Left hindlimb (tissue), 1 donor: Measurements from ENCODE around the gene PCLO.

Experiments
- DNase-seq: peaks from one replicate; pipeline ENCODE4 v3.0.0-alpha.2; 2018

The PCLO gene, protein sequence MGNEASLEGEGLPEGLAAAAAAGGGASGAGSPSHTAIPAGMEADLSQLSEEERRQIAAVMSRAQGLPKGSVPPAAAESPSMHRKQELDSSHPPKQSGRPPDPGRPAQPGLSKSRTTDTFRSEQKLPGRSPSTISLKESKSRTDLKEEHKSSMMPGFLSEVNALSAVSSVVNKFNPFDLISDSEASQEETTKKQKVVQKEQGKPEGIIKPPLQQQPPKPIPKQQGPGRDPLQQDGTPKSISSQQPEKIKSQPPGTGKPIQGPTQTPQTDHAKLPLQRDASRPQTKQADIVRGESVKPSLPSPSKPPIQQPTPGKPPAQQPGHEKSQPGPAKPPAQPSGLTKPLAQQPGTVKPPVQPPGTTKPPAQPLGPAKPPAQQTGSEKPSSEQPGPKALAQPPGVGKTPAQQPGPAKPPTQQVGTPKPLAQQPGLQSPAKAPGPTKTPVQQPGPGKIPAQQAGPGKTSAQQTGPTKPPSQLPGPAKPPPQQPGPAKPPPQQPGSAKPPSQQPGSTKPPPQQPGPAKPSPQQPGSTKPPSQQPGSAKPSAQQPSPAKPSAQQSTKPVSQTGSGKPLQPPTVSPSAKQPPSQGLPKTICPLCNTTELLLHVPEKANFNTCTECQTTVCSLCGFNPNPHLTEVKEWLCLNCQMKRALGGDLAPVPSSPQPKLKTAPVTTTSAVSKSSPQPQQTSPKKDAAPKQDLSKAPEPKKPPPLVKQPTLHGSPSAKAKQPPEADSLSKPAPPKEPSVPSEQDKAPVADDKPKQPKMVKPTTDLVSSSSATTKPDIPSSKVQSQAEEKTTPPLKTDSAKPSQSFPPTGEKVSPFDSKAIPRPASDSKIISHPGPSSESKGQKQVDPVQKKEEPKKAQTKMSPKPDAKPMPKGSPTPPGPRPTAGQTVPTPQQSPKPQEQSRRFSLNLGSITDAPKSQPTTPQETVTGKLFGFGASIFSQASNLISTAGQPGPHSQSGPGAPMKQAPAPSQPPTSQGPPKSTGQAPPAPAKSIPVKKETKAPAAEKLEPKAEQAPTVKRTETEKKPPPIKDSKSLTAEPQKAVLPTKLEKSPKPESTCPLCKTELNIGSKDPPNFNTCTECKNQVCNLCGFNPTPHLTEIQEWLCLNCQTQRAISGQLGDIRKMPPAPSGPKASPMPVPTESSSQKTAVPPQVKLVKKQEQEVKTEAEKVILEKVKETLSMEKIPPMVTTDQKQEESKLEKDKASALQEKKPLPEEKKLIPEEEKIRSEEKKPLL (N-terminal part only)

DNA sequence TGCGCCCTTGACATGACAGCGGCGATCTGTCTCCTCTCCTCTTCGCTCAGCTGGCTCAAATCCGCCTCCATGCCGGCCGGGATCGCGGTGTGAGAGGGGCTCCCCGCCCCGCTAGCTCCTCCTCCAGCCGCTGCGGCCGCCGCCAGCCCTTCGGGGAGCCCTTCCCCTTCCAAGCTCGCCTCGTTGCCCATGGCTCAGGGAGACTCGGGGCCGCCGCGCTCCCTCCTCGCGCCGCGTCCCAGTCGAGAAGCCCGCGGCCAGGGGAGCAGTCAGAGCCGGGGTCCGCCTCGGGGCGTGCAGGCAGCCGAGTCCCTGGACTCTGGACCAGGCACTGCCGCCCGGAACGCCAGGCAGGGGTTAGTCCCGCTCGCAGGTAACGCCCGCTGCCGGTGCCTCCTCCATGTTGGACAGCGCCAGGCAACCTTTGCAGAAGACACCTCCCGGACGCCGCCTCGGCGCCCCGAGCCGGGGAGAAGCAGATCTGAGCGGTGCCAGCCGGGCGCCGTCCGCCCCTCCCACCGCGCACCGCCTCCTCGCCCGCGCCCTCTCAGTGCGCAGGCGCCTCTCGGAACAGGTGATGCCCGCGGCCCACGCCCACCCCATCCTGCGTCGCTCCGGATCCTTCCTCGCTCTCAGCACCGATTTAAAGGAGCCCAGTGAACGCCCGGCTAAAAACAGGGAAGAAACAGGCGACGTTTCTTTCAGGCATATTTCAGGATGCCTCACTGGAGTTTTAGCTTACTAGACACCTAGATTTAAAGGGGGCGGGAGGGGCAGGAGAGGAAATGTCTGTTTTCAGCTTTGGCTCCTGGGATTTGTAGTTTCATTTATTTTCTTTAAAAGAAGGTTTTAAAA, at the start of gene PCLO:
Gene PCLO, minus strand, starts transcription at position 483 of the 855 bp plus-strand sequence. Its CDS starts 292 bp downstream, at position 191.
- DNase-seq, result peak; percentile 61

DNA sequence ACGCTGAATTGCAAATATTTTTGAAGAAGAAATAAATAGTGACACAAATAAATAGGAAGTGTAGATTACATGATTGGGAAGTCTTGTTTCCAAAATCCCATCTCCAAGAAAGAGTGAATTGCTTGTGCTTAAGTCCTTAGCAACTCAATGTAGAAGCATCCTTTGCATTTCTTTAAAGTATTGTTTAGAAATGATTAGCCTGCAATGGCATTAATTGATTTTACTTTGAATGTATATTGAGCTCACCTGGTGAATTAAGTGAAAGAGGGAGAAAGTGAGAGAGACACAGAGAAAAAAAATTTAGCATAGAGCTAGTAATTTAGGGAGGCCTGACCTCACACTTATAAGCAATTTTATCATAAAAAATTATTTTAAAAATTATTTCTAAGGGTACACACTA, 49.0 kb upstream of the PCLO start:
- DNase-seq, result no peak

DNA sequence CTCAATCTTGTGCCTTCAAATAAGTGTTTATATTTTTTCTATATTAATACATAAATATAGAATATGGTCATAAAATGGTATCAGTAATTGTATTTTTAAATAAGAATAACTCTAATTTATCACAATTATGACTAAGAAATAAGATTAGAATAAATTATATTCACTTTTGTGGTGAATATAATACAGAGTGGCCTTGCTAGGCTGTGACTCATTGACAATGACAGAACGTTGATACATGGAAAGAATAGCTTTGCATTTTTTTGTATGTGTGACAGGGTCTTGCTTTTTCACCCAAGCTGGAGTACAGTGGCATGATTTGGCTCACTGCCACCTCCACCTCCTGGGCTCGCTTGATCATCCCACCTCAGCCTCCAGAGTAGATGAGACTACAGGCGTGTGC, 47.8 kb upstream of the PCLO start:
- no peak for DNase-seq

DNA sequence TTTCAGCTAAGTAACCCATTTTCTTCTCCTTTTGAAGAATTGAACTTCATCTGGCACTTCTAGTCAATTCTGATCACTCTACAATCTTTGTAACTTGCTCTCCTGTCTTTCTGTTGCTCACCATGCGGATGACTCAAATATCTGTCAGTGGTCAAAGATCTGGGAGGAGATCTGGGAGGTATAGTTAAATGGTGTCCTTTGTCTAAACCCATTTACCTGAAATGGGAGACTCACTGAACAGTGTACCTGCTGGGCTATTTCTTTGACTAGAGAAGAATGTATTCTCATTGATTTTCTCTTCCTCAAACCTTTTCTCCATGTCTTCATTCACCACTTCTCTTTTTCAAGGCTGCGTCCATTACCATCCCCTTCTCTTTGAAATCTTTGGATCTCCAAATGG, 42.0 kb upstream of the PCLO start:
- DNase-seq, result no peak

DNA sequence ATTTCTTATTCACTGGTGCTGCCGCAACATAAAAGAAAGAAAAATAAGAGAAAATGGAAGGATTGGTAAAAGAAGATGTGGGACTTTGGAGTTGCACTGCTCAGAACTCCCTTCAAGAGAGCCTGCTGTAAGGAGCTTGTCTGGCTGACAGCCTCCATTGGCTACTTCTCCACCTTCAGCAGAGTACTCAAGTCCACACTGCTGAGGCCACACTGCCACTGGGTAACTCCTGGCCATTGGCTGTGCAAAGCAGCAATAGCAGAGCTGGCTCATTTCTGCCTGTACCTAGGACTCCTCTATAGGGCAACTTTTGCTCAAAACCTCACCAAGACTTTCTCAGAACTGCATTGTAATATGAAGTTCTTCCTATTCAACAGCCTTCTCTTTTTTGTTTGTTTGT, 38.7 kb upstream of the PCLO start:
- DNase-seq, result no peak

DNA sequence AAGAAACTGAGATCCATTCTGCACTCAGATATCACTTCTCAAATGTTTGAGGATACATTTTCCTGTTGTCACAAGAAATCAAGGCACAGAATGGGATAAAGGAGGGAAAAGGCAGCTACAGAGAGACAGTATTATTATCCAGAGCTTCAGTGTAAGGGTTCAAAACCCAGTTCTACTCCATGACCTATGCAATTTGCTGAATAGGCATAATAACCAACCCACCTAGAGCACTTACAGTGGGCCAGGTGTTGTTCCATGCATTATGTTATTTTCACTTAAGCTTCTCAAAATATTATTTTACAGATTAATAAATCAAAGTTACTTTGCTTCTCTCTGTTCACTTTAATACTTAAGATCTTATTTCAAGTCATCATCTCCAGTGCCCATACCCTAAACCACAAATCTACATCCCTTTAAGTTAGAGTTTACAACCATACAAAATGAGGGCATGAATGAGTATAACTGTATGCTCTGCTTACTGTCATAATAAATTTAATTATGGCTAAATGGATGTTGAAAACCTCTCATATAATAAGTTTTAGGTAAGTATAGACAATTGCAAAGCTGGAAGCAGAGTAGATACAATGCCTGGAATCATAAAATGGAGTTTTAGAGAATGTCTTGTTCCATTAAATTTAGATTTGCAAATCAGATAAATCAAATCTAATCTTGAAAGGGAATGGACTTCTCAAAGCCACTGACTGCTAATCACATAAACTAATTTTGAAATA, 28.1 kb upstream of the PCLO start:
- no peak for DNase-seq

DNA sequence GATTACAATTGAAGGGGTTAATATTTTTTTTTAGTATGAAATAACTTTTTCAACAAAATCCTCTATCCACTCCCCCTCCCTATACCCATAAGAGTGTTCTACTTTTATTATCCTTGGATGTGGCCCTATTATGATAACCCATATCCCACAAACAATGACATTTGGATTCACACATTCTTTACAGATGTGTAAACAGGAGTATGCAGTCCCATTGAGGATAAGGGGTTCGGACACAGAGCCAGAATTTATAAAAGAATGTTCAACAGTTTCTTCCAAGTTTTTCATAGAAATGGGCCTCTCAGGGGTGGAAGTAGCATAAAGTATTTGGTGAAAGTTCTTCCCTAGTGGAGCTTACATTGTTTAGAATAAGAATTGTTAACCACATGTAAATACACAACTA, 16.1 kb upstream of the PCLO start:
- DNase-seq, result no peak

DNA sequence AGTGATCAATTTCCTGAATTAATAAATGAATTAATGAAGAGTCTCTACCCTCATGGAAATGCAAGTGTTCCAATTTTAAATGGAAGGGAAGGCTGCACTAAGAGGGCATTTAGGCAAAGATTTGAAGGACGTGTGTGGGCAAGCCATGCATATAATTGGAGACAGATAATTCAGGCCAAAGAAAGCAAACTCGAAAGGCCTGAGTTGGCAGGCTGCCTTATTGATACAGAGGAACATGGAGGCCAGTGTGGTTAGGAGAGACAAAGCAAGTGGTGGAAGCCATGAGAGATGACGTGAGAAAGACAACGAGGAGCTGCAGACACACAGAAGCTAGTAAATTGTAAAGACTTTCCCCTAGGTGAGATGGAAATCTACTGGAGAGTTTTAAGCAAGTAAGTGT, 15.4 kb upstream of the PCLO start:
- DNase-seq, result no peak

DNA sequence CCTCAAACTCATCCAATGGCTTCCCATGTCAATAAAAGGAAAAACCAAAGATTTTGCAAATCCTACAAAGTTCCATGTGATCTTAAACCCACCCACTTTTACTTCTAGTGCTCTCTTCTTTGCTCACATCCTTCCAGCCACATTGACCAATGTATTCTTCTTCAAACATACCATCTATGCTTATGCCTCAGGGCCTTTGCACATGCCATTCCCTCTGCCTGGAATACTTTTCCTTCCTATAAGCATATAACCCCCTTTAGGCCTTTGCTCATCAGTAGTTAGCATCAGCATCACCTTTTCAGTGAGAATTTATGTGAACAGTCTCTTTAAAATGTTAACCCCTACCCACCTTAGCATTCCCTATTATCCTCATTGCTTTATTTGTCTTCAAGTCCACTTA, 11.0 kb upstream of the PCLO start:
- DNase-seq, result no peak

DNA sequence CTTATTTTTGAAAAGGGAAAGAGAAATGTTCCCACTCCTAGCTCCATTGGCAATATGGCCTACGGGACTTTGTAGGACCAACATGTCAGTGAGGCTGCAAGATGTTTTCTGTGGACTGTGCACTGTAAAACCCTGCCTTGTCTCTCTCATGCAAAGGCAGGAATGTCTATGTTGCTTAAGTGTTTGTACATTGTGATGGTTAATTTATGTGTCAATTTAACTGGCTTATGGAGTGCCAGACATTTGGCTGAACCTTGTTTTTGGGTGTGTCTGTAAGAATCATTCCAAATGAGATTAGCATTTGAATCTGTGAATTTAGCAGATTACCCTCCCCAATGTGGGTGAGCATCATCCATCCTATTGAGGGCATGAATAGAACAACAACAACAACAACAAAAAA, 4.1 kb upstream of the PCLO start:
- no peak for DNase-seq

DNA sequence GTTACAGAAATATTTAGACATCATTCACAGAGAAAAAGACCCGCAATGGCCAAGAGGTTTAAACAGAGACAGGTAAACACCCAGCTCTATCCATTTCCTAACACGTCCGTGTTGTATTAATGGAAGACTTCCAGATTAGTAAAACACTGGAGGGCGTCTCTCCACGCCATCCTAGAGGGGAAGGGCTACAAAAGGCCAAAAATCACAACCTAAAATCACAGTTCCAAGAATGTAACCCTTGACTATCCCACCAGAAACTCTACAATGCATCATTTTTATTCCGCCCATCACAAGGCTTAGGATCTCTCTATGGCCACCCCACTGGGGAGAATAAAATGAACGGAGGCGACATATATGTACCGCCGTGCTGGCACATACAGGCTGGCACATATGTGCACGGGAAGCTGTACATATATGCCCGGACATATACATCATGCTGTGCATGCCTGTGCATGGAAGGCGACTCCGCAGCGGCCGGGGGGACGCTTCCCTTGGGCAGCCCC, 734 bp downstream of the PCLO start:
- DNase-seq, result no peak

DNA sequence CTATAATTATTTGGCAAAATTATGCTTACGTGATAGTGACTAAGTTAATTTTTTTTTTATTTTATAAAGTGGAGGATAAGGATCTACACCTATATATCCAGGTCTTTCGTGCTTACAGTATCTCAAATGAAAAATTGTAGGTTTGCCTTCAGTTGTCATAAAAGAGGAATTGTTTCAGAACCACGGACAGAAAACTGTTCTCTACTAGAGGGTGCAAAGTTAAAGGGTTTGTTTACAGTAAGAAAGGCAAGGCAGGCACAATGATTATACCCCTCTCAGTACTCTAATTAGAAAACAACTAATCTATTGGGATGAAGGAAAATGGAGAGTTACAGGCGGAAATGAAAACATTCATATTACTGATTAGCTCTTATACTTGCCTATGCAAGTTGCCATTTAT, 1.5 kb downstream of the PCLO start:
- no peak for DNase-seq

DNA sequence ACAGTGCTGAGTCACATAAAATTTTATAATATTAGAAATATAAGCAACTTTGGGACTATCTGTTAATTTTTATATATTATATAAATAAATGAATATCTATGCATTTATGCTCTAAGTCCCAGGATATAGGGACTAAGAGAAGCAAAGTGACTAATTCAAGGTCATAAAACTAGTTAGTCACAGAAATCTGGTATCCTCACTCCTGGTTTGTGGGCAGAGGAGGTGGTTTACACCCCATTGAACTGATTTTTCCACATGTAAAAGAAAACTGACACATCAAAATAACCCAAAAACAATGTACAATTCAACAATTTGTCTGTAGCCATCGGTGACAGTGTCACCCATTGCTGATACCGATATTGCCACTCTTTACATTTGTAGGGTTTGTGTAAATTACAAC, 3.0 kb downstream of the PCLO start:
- no peak for DNase-seq

DNA sequence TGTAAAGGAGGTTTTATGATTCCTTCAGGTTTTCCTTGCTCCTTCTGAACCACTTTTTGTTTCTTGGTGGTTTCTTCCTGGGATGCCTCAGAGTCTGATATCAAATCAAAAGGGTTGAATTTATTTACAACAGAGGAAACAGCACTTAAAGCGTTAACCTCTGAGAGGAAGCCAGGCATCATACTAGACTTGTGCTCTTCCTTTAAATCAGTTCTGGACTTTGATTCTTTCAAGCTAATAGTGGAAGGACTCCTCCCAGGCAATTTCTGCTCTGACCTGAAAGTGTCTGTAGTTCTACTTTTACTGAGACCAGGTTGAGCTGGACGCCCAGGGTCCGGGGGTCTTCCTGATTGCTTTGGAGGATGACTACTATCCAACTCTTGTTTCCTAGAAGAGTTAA, 6.7 kb downstream of the PCLO start:
- no peak for DNase-seq

DNA sequence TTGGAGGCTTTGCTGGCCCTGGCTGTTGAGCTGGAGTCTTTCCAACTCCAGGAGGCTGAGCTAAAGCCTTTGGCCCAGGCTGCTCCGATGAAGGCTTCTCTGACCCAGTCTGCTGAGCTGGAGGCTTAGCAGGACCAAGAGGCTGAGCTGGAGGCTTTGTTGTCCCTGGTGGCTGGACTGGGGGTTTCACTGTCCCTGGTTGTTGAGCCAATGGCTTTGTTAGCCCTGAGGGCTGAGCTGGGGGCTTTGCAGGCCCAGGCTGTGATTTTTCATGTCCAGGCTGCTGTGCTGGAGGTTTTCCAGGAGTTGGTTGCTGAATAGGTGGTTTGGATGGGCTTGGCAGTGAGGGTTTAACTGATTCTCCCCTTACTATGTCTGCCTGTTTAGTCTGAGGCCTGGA, 7.3 kb downstream of the PCLO start:
- DNase-seq, result no peak

DNA sequence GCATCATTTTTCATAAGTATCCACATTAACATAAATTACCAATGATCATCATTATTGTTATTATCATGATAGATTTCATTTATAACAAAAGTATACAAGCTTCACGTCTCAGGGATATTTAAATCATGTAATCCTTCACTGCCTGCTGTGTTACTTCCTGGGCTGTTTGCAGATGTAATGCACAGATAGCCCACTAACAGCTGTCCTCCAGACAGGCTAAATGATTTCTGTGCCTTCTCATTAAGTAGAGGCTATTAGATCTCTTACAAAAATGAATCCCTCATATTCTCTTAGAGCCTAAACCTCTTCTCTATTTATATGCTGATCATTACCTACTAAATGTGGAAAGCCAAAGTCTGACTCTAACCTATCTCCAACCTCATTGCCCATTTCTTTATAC, 9.3 kb downstream of the PCLO start:
- no peak for DNase-seq

DNA sequence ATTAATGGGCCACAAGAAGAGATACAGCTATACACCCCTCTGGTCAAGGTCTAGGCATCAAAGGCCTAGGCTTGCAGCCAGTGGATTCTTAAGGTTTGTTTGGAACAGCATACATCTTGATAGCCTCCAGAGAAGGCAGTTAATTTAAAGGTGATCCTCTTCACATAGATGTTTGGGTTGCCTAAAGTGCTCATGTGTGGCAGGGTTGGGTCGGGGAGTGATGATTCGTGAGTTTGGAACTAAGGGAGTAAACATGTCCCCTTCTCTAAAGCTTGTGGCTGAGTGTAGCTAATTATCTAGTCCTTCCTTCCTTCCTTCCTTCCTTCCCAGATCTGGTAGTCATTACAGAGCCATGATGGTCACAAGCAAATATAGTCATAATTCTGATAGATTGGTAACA, 12.4 kb downstream of the PCLO start:
- DNase-seq, result no peak

DNA sequence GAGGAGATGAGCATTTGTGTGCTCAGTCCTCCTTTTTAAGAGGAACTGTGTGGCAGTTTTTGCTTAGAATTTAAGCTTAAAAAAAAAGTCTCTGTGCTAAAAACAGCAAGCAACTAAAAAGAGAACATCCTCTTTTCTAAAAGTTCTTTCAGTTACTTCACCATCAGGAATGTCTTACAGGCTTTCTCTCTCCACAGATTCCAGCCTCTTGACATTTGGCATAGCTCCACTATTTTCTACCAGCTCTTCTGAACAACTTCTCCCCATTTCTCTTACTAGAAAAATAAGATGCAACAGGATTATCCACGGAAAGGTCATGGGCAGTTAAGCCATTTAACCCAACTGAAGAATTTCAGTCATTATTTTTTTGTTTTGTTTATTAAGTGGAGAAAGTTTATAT, 13.2 kb downstream of the PCLO start:
- no peak for DNase-seq

DNA sequence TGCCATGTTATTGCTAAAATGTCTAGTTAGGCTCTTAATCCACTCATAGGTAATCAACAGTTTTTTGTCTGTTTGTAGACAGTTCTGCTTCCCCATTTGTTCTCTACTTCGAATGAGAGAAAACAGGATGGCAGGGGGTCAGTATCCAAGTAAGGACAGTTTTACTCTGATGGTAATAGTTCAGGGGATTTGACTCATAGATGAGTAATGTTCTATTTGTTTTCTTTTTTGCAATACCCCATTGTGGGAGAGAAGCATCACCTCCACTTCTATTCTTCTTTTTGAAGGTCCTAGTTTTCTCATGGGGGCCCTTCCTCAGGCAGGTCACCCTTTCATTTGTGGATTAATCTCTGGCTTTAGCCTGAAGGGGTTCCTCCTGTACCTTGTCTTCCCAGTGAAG, 13.9 kb downstream of the PCLO start:
- DNase-seq, result no peak

DNA sequence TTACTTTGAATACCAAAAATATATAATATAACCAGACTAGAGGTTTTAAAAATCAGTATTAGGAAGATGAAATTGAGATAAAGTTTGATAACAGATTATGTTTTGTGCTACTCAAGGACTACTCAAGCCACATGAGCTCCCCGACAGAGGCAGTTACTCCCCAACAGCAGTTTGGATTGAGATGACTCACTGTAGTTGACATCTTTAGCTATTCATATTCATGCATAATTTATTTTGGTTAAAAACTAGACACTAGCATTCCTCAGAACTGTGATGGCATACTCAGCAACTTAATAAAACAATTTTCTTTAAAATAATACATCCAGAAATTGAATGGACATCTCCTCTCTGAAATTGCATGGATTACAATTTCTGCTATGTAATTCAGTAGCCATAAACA, 19.6 kb downstream of the PCLO start:
- no peak for DNase-seq

DNA sequence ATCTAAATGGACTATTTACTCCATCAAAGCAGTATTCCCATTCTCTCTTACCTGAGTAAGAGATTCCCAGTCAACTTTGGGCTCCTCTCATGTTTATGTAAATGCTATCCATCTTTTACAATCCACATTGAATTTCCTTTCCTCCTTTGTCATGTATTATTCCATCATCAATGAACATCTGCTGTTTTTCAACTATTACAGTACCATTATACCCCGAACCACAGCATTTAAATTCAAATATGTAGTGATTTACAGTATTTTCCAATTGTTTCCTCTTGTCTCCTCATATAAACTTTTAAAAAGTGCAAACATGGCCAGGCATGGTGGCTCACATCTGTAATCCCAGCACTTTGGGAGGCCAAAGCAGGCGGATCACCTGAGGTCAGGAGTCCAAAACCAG, 20.3 kb downstream of the PCLO start:
- no peak for DNase-seq

DNA sequence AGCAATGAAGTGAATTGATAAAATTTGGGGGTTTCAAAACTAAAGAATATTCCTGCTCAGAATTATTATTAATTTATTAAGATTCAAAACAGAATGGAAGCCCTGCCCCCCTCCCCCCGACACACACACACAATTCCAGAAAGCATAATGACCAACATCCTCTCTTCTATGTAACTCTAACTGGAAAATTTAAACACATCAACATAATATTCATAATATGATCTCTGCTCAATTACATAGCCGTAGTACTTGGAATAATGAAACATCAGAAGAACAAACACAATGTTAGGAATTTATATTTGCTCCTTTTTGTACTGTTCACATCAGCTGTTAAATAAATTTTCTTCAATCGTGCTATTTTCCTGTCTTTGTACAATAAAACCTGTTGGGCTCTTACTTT, 20.8 kb downstream of the PCLO start:
- DNase-seq, result no peak
